GM21367 (cell line): ENCODE measurements around the gene NUP210L.
"Not testable (repeated sequence)": the region's sequence is repeated elsewhere in the genome, so short reads cannot be mapped to it uniquely, and the experiment has no call there.

ENCODE experiments used
- ATAC-seq: cut with Tn5 transposase; IDR thresholded peaks from one replicate; pipeline ENCODE4 v1.9.1; 2021; ENCODE audit not compliant: unreplicated experiment

NUP210L gene

DNA sequence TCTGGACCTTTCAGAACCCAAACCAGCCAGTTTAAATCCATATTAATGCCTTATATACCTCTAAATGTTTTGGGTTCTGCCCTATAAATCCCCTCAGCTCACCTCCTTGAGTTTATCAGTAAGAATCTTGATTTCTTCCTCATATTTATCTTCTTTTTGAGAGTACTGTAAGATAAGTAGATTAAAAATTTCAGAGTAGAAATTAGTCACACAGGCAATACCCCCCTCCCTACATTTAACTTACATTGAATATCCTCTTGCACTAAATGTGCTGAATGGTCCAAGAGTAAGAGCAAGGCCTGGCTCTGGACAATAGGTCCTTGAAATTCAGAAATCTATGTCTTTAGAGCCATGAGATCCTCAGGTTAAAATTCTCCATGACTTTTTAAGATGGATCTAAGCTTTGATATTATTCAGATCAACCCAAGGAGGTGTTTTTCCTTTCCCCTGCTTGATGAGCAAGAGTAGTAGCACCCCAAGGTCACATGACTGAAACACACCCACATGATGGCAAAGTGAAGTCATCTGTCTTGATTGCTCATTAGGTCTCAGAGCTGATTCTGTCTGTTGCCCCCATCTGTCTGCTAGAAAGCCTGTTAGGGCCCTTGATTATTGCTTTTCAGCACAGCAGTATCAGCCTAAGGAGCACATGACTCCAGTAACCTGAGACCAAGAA is 15.8 kb upstream of the NUP210L start:
- no peak for ATAC-seq

DNA sequence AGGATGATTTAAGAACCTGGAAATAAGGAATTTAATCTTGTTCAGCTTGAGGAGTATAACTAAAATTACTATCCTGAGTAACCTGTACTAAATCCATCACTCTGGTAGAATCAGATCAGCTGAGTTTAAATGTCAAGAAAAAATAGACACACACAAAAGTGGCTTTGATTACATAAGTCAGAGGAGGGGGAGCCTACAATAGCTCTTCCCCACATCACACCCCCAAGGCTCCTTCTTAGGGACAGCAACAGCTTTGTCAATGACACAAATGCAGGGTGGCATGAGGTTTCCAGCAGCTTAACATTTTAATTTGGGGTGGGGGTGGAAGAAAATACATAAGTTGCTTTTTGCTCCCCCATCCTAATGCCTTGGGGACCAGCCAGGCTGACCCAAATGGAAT is 12.6 kb upstream of the NUP210L start:
- ATAC-seq: no peak

DNA sequence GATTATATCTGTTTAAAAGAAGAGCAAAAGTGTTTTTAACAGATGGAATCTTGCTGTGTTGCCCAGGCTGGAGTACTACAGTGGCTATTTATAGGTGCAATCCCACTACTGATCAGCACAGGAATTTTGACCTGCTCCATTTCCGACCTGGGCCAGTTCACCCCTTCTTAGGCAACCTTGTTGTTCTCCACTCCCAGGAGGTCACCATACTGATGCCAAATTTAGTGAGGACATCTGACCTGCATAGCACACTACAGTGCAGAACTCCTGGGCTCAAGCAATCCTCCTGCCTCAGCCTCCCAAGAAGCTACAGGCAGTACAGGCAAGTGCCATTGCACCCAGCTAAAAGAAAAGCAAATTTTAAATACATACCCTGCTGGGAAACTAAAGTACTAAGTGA is 11.3 kb upstream of the NUP210L start:
- ATAC-seq: no peak

DNA sequence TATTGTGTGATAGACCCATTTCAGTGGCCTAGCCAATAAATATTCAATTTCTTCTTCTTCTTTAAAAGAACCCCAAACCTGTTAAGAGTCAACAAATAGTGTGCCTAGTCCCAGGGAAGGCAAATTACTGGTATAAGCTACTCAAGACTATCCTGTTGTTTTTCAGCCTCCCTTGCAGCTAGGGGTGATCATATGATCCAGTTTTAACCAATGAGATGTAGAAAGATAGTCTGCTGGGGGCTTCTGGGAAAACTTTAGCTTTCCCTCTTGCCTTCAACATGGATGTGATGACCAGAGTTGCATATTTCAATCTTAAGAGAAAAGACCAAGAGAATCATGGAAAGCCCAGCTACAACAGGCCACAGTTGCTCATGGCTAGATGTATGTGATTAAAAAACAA is 4.7 kb upstream of the NUP210L start:
- no peak for ATAC-seq

DNA sequence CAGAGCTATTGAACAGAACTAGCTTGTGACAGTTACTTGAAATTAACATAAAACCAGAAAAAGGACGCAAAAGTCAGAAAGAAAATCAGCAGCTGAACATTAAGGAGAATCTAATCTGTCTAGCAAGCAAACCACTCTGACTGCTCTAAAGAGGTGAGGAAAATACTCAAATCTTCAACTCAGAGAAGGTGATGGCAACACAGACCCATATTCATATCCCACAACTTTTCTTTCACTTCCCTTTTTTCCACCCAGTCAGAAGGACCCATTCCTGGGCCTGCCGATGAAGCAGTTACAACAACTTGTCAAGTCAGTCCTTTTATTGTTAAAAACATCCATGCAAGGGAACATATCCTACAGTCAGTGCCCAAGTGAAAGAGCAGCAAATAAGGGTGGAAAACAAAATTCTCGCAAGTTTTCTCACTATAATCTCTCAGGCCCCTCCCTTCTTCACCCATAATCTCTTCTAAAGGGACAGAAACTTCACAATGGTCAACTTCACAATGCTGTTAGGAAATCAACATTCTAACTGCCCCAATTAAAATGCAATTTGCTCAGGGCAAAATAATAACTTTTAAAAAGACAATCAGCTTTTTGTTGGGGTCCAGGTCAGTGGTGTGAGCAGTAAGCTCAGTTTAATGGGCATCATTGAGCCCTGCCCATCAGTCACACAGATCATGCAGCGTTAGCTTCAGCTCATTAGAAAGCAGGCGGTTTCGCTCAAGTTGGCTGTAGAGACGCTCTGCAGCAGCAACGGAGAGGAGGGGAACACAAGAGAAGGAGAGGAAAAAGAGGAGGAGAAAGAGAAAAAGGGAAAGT is 3.6 kb upstream of the NUP210L start:
- ATAC-seq: no peak

DNA sequence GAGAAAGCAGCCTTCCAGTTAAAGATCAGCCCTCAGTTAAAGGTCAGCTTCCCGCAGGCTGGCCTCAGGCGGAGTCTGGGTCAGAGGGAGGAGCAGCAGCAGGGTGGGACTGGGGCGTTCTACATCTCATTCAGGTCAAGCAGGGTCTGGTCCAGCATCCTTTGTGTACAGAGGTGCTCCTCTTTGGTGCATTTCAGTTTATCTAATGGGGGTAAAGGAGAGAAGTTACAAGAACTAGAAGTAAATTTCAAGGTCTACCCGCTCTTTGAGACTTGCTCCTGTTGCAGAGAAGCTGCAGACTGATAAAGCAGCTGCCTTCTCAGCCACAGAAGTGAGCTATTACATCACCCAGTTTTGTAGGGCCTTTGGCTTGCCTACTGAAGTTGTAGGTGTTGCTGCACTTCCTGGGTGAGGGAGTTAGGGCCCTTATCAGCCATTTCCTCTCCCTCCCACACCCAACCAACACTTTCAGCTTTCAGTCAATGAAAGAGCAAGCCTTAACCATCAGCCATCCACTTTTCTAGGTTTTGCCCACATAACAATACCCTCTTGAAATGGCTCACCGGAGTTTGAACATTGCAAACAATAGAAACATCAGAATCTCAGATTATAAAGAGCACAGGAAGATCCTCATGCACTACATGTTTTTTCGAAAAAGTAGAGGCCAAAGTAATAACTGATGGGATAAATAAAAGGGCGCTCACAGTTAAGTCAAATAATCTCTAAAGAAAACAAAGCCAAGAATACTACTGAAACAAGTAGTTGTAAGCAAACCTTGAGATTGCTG is 2.8 kb upstream of the NUP210L start:
- ATAC-seq: peak; percentile 61

DNA sequence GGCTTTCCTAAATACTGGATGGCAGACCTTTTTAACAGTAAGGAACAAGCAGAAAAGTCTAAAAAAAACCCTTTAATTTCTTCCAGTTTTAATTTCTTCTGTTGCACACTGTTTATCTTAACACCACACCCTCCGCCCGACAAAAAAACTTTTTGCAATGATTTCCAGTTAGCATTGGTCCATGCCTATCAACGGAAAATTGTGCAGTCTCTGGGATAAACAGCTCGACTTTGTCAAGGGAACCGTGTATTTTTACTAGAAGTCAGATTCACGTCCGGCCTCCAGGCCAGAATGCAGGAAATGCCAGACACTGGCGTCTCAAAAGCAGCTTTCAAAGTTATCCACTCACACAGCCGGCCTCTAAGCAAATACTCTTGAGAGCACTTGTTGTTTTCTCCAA is 378 bp upstream of the NUP210L start:
- no peak for ATAC-seq

DNA sequence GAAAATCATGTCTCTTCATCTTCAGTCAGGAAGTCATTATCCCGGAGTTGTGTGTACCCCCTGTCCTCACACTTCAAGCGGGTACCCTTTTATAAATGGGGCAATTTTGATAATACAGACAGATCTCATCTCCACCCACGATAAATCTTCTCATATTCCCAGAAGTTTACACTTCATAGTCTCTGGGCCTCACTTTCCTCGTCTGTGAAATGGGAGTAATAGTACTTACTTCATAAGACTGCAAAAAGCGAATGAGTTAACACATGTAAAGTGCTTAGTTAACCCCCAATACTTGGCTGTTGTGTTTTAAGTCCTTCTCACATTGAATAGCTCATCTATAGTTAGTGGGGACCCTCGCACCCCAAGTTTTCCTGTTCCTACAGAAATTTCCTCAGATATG is 820 bp downstream of the NUP210L start:
- no peak for ATAC-seq

DNA sequence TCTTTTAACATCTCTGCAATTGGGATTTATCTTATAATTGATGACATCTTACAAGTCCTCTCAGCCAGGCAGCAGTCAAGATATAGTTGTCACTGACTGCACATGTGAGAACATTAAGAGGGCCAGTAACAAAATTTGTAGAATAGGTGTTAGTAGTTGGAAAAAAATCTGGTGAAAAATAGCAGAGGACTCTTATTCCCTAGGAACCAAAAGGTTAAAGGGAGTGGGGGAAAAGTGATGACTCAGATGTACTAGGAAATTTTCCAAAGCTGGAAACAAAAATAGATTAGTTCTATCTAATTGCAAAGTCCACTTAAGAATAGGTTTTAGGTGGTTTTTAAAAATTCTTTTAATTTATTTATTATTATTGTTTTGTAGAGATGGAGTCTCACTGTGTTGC is 3.6 kb downstream of the NUP210L start:
- ATAC-seq: no peak

DNA sequence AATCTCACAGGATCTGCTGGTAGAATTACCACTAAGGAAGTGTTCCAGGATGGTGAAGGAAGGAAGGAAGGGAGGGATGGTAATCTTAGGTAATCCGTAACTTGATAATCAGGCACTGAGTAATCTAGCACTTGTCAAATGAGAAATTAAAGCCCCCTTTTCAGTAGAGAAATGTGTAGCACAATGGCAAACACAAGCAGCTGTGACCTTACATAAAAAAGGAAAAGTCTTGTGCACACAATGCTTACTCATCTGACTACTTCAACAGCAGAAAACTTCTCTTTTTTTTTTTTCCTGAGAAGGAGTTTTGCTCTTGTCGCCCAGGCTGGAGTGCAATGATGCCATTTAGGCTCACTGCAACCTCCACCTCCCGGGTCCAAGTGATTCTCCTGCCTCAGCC is 6.1 kb downstream of the NUP210L start:
- no peak for ATAC-seq

DNA sequence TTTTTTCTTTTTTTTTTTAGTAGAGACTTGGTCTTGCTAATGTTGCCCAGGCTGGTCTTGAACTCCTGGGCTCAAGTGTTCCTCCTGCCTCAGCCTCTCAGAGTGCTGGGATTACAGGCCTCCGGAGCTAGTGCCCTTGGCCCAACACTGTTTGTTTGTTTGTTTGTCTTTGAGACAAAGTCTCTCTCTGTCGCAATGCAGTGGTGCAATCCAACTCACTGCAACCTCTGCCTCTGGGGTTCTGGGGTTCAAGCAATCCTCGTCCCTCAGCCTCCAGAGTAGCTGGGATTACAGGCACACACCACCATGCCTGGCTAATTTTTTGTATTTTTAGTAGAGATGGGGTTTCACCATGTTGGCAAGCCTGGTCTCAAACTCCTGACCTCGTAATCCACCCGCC is 7.4 kb downstream of the NUP210L start:
- not testable (repeated sequence) for ATAC-seq

DNA sequence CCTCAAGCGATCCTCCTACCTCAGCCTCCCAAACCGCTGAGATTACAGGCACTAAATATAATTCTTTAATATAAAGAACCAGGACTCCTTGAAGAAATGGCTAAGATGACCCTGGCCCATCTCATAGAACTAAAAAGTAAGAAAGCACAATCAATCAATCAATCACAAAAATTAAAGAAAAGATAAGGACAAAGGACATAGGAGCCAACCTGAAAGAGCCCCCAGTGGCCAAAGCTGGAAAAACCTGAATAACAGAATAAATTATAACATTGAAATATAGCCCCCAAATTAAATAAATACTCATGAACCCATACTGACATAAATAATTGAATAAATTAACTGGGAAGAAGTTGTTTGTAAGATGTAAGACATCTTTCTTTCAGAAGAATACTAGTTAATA is 8.9 kb downstream of the NUP210L start:
- ATAC-seq: no peak

DNA sequence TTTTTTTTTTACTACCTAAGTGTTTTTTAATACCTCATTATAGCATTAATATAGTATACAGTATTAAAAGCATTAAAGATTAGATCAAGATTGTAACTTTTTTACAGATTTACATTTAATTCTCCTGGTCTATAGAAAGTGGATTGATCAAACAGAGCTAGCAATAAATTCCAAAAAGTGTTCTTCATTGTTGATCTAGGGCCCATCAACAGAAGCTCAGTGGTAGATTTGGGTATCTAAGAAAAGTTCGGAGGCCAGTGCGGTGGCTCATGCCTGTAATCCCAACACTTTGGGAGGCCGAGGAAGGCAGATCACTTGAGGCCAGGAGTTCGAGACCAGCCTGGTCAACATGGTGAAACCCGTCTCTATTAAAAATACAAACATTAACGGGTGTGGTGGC is 12.5 kb downstream of the NUP210L start:
- no peak for ATAC-seq

DNA sequence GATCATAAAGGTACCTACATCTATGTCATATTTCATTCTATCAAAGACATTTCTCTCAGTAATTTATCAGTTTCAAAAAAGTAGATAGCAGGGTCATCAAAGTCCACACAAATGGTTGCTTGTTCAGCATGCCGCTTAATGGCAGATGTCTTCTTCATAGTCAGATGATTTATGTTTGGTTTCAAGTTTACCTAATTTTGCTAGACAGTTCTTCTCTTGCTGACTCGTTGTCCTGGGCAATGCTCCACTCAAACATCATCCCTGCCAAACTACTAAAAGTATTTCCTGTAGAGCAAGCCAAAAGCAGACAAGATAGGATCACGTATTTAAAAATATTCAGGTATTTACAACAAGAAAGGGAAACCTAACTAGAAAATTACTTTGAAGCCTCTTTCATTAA is 13.6 kb downstream of the NUP210L start:
- ATAC-seq: no peak

DNA sequence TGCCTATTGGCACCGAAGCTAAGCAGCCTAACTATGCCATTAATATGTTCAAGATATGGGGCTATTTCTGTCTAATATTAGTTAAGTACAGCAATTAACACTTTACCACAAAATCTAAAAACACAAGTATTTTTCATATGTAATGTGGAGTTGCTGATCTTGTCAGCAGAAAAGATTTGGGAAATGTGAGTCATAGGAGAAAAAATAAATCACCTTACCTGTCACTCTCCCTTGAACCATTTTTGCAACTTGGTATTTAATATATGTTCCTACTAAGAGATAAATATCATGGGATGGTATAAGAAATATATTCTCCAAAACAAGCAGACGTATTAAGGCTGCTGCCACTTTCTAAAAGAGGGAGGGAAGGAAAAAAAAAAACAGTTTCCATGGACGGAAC is 17.0 kb downstream of the NUP210L start:
- no peak for ATAC-seq

DNA sequence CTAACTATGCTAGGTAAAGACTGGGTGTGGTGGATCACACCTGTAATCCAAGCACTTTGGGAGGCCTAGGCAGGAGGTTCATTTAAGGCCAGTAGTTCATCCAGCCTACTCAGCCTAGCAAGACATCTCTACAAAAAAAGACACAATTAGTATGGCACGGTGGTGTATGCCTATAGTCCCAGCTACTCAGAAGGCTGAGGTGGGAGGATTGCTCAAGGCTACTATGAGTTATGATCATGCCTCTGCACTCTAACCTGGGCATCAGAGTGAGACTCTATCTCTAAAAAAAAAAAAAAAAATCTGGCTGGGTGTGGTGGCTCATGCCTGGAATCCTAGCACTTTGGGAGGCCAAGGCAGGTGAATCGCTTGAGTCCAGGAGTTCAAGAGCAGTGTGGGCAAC is 21.6 kb downstream of the NUP210L start:
- no peak for ATAC-seq

DNA sequence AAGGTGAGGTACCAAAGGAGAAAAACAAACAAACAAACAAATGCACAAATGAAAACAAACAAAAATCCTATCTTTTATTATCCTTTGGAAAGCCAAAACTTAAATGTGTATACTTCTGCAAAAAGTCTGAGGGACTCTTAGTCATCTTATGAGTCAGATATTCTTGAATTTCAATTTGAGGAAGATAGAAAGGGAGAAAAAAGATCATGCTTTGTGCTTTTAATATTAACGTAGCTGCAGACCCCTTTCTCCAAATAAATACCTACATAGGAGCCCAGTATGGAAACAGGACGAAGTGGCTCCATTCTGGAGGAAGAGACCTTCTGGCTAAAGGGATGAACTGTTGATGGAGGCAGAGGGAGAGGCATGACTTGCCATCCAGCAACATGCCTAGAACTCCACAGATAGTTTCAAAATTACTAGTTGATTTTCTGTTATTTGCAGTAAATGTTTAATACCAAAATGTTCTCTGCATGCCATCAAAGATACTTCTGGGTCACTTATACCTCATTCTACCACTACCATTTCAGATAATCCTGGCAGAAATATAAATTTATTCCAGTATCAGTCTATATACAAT is 25.4 kb downstream of the NUP210L start:
- ATAC-seq: no peak

DNA sequence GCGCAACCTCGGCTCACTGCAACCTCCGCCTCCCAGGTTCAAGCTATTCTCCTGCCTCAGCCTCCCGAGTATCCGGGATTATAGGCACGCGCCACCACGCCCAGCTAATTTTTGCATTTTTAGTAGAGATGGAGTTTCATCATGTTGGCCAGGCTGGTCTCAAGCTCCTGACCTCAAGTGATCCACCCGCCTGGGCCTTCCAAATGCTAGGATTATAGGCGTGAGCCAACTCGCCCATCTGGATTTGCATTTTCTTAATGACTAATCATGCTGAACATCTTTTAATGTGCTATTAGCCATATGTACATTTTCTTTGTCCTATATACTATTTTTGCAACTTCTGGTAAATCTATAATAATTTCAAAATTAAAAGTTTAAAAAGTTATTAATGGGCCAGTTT is 31.7 kb downstream of the NUP210L start:
- not testable (repeated sequence) for ATAC-seq

DNA sequence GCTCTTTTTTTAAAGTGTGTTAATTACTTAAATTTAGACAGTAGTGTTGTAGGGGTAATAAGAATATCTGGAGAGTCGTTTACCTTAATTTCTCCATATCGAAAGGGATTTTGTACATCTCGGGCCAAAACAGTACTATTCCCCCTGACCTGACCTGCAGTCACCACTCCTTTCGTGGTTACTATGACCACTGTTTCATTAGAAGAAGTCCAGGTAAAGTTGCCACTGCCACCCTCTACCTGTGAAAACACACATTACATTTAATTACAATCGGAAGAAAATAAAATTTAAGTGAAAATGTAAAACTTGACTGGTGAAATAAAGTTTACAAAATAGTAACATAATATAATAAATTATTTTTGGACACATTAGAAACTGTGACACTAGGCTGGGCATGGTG is 37.2 kb downstream of the NUP210L start:
- no peak for ATAC-seq

DNA sequence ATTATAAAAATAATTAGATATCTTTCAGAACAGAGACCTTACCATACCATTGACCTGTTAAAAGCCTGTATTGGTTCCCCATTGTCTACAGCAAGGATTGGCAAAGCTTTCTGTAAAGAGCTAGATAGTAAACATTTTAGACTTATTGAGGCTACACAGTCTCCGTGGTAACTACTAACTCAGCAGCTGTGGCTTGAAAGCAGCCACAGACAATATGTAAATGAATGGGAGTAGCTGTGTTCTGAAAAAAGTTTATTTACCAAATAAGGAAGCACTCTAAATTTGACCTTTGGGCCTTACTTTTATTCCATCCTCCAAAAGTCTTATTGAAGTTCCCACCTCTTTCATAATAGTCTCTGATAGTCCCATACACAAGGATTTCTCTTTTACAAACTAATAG is 39.7 kb downstream of the NUP210L start:
- no peak for ATAC-seq

DNA sequence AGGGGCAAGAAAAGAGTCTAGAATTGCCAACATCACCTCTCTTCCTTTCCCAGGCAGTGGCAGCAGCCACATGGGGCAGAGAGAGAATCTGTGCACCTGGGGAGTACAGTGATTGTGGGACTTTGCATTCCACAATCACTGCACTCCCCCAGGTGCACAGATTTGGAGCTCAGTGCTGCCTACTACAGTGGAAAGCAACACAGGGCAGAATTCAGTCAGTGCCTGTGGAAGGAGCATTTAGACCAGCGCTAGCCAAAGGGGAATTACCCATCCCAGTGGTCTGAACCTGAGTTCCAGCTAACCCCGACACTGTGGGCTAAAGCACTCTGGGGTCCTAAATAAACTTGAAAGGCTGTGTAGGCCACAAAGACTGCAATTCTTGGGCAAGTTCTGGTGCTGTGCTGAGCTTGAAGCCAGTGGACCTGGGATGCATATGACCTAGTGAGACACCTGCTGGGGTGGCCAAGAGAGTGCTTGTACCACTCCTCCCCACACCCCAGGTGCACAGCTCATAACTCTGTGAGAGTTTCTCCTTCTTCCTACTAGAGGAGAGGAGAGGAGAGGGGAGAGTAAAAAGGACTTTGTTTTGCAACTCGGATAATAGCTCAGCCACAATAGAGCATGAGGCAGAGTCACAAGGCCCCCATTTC is 50.3 kb downstream of the NUP210L start:
- no peak for ATAC-seq
